ENCODE data around the gene MYO3B.

MYO3B gene

DNA sequence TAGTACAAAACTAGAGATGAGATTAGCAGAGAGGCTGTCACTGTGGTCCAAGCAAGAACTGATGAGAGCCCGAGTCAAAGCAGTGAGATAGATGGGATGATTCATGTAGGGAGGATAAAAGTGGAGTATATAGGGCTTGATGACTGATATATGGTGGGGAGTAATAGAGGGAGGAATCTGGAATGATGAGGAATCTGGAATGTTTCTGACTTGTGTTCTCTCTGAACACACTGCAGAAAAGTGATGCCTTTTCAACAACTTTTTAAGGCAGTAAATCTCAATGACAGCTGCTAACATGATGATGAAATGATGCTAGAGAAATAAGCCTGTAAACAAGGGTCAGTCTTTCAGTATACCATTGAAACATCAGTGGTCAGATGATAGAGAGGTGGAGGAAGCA lies 393.7 kb downstream of the MYO3B start:
- Mint-ChIP-seq H3K4me3 (no peak overlapping the region), H3K27ac (no peak overlapping the region), H3K36me3 (ENCODE audit: low read depth) (no peaks in the 10 kb centered on the region), H3K9me3 (no peaks in the 10 kb centered on the region), H3K4me1 (ENCODE audit: low read depth) (no peaks in the 10 kb centered on the region), H3K27me3 (peaks cover 29% of the 10 kb centered on the region)

GRCh38 chr2:170573671-170574070 lies 395.7 kb downstream of the MYO3B start:
- peaks cover 22% of the 10 kb centered on the region for H3K27me3 Mint-ChIP-seq
- H3K27ac Mint-ChIP-seq = no peak overlapping the region
- no peaks in the 10 kb centered on the region for H3K9me3 Mint-ChIP-seq
- H3K4me3 Mint-ChIP-seq = no peak overlapping the region
- H3K4me1 Mint-ChIP-seq (ENCODE audit: low read depth) = no peaks in the 10 kb centered on the region
- no peaks in the 10 kb centered on the region for H3K36me3 Mint-ChIP-seq (ENCODE audit: low read depth)

DNA sequence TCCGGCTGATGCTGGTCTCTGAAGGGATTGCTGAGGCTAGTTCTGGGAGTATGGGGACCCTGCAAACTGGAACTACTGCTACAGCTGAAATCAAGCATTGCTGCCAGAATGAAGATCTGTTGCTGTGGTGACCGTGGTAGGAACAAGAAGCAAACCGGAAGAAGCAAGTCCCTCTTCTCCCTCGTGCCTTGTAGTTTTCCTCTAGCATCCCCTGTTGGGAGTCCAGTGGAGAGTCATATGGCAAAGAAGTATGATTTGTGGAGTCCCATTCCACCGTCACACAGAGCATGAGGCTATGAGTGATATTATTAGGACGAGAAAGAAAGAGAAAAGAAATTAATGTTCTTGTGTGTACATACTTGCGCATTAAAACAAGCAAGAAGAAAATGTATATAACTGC lies 398.3 kb downstream of the MYO3B start:
- Mint-ChIP-seq H3K9me3 (no peaks in the 10 kb centered on the region), H3K27ac (no peak overlapping the region), H3K4me1 (ENCODE audit: low read depth) (no peaks in the 10 kb centered on the region), H3K4me3 (no peak overlapping the region), H3K36me3 (ENCODE audit: low read depth) (no peaks in the 10 kb centered on the region), H3K27me3 (peaks cover 8% of the 10 kb centered on the region)

GRCh38 chr2:170577356-170577755 lies 399.4 kb downstream of the MYO3B start:
- H3K27ac Mint-ChIP-seq = no peak overlapping the region
- peaks cover 3% of the 10 kb centered on the region for H3K27me3 Mint-ChIP-seq

DNA sequence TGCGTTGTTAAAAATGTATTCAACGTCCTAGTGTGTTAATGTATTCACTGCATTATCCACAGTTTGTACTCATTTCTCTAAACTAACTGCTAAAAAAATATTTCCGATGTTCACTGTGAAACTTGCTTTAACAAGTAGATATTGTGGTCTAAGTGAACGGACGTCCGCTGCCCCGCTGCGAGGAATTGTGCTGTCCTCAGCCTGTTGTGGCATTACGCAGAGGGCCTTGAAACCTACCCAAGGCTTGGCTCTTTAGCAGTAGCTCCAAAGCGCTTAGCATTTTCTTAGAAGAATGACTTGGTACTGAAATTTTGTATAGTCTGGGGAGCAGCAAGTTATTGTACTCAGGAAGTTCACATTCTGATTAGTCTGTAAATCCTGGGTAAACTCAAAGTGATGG lies 400.7 kb downstream of the MYO3B start:
- H3K4me1 Mint-ChIP-seq (ENCODE audit: low read depth) = no peaks in the 10 kb centered on the region
- no peak overlapping the region for H3K4me3 Mint-ChIP-seq
- no peak overlapping the region for H3K27ac Mint-ChIP-seq
- no peaks in the 10 kb centered on the region for H3K36me3 Mint-ChIP-seq (ENCODE audit: low read depth)
- no peaks in the 10 kb centered on the region for H3K27me3 Mint-ChIP-seq
- H3K9me3 Mint-ChIP-seq = no peaks in the 10 kb centered on the region

More at GRCh38 chr2:170577356-170577755, 399.4 kb downstream of the MYO3B start:
- no peaks in the 10 kb centered on the region for H3K36me3 Mint-ChIP-seq (ENCODE audit: low read depth)
- H3K4me1 Mint-ChIP-seq (ENCODE audit: low read depth) = no peaks in the 10 kb centered on the region
- no peaks in the 10 kb centered on the region for H3K9me3 Mint-ChIP-seq
- H3K4me3 Mint-ChIP-seq = no peak overlapping the region

- Mint-ChIP-seq H3K9me3 (no peaks in the 10 kb centered on the region), H3K4me1 (ENCODE audit: low read depth) (no peaks in the 10 kb centered on the region), H3K36me3 (ENCODE audit: low read depth) (no peaks in the 10 kb centered on the region), H3K27me3 (no peaks in the 10 kb centered on the region), H3K27ac (no peak overlapping the region), H3K4me3 (no peak overlapping the region)
These were observed 401.6 kb downstream of the MYO3B start for GRCh38 chr2:170579511-170579910.

GRCh38 chr2:170582313-170582712 lies 404.4 kb downstream of the MYO3B start:
- no peaks in the 10 kb centered on the region for H3K4me1 Mint-ChIP-seq (ENCODE audit: low read depth)
- H3K27ac Mint-ChIP-seq = no peak overlapping the region
- H3K9me3 Mint-ChIP-seq = no peaks in the 10 kb centered on the region
- H3K4me3 Mint-ChIP-seq = no peak overlapping the region
- no peaks in the 10 kb centered on the region for H3K36me3 Mint-ChIP-seq (ENCODE audit: low read depth)
- no peaks in the 10 kb centered on the region for H3K27me3 Mint-ChIP-seq

GRCh38 chr2:170582751-170583463 lies 405.0 kb downstream of the MYO3B start:
- Mint-ChIP-seq H3K36me3 (ENCODE audit: low read depth) (no peaks in the 10 kb centered on the region), H3K27me3 (no peaks in the 10 kb centered on the region), H3K9me3 (no peaks in the 10 kb centered on the region), H3K27ac (no peak overlapping the region), H3K4me3 (no peak overlapping the region), H3K4me1 (ENCODE audit: low read depth) (no peaks in the 10 kb centered on the region)

DNA sequence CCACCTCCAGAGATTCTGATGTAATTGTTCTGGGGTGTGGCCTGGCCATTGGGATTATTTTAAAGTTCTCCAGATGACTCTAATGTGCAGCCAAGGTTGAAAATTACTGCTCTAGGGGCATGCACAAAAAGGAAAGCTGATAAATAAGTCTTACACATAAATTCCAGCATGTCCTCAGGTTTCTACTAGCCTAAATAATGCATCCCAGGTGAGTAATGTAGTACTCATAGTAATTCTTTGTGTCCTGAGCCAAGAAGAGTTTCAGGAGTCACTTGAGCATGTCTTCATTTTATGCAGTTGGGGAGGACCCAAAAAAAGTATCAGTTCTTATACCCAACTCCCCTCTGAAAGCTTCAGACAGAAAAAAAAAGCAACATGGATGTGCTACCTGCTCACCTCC lies 407.1 kb downstream of the MYO3B start:
- no peaks in the 10 kb centered on the region for H3K27me3 Mint-ChIP-seq
- H3K27ac Mint-ChIP-seq = no peak overlapping the region
- H3K4me3 Mint-ChIP-seq = no peak overlapping the region
- no peaks in the 10 kb centered on the region for H3K36me3 Mint-ChIP-seq (ENCODE audit: low read depth)
- no peaks in the 10 kb centered on the region for H3K4me1 Mint-ChIP-seq (ENCODE audit: low read depth)
- H3K9me3 Mint-ChIP-seq = no peaks in the 10 kb centered on the region

DNA sequence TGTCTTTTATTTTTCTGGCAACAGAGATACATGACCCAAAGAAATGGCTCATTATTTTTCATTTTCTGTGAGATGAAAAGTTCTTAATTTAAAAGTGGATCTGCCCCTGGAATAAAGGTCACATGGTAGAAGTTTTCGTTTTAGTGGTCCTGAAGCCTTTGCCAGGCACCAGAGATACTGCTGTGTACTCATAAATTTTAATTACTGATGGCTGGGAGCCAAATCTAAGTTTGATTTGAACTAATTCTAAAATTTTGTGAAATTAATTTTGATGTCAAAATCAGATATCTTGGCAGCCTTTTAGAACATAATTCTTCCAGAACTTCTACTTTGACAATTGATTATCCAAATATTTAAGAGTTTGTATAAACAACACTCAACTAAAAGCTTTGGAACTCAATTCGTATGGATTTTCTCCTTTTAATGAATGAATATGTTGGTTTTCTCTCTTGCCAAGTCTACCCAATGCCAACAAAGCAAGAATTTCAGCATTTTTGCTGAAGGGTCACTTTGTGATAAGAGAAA lies 408.7 kb downstream of the MYO3B start:
- Mint-ChIP-seq H3K27me3 (no peaks in the 10 kb centered on the region), H3K4me1 (ENCODE audit: low read depth) (no peaks in the 10 kb centered on the region), H3K9me3 (no peaks in the 10 kb centered on the region), H3K36me3 (ENCODE audit: low read depth) (no peaks in the 10 kb centered on the region), H3K4me3 (no peak overlapping the region), H3K27ac (no peak overlapping the region)

GRCh38 chr2:170587117-170587516 lies 409.2 kb downstream of the MYO3B start:
- H3K27me3 Mint-ChIP-seq = no peaks in the 10 kb centered on the region
- no peak overlapping the region for H3K27ac Mint-ChIP-seq
- H3K9me3 Mint-ChIP-seq = no peaks in the 10 kb centered on the region
- no peaks in the 10 kb centered on the region for H3K4me1 Mint-ChIP-seq (ENCODE audit: low read depth)
- no peak overlapping the region for H3K4me3 Mint-ChIP-seq
- H3K36me3 Mint-ChIP-seq (ENCODE audit: low read depth) = no peaks in the 10 kb centered on the region

DNA sequence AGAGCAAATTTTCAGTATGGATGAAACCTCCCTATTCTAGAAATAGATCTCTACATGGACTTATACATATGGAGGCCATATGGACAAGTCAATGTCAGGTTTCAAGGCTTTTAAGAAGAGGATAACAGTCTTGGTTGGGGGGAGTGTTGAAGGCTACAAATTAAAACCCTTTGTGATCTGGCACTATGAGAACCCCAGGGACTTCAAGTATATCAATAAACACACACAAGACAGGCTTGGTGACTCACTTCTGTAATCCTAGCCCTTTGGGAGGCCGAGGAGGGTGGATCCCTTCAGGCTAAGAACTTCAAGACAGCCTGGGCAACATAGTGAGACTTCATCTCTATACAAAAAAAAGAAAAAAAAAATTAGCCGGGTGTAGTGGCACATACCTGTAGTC lies 410.0 kb downstream of the MYO3B start:
- Mint-ChIP-seq H3K27ac (no peak overlapping the region), H3K4me1 (ENCODE audit: low read depth) (no peaks in the 10 kb centered on the region), H3K9me3 (no peaks in the 10 kb centered on the region), H3K27me3 (no peaks in the 10 kb centered on the region), H3K36me3 (ENCODE audit: low read depth) (no peaks in the 10 kb centered on the region), H3K4me3 (no peak overlapping the region)

- H3K9me3 Mint-ChIP-seq = no peaks in the 10 kb centered on the region
- H3K4me3 Mint-ChIP-seq = no peak overlapping the region
- no peaks in the 10 kb centered on the region for H3K27me3 Mint-ChIP-seq
- no peaks in the 10 kb centered on the region for H3K4me1 Mint-ChIP-seq (ENCODE audit: low read depth)
- no peak overlapping the region for H3K27ac Mint-ChIP-seq
- no peaks in the 10 kb centered on the region for H3K36me3 Mint-ChIP-seq (ENCODE audit: low read depth)
These were observed 410.8 kb downstream of the MYO3B start for GRCh38 chr2:170588729-170589128.

- Mint-ChIP-seq H3K27me3 (no peaks in the 10 kb centered on the region), H3K4me1 (ENCODE audit: low read depth) (no peaks in the 10 kb centered on the region), H3K36me3 (ENCODE audit: low read depth) (no peaks in the 10 kb centered on the region), H3K4me3 (no peak overlapping the region), H3K9me3 (no peaks in the 10 kb centered on the region), H3K27ac (no peak overlapping the region)
These were observed 418.6 kb downstream of the MYO3B start for GRCh38 chr2:170596576-170596975.

GRCh38 chr2:170598067-170598395 lies 420.1 kb downstream of the MYO3B start:
- Mint-ChIP-seq H3K4me1 (ENCODE audit: low read depth) (no peaks in the 10 kb centered on the region), H3K27ac (no peak overlapping the region), H3K4me3 (no peak overlapping the region), H3K9me3 (no peaks in the 10 kb centered on the region), H3K36me3 (ENCODE audit: low read depth) (no peaks in the 10 kb centered on the region), H3K27me3 (no peaks in the 10 kb centered on the region)

DNA sequence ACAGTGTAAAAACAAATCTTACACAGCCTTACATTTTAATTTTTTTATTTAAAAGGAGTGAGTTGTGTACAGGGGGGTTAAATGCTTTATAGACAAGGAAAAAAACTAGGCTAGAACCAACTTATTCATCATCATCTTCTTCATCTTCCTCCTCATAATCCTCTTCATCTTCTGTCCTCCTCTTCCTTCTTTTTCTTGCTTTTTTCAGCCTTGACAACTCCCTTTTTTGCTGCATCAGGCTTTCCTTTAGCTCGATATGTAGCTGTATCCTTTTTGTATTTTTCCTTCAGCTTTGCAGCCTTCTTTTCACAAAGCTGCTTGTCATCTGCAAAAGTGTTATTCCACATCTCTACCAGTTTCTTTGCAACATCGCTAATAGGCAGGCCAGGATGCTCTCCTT lies 423.5 kb downstream of the MYO3B start:
- no peak overlapping the region for H3K4me3 Mint-ChIP-seq
- H3K27ac Mint-ChIP-seq = no peak overlapping the region
- H3K4me1 Mint-ChIP-seq (ENCODE audit: low read depth) = no peaks in the 10 kb centered on the region
- H3K27me3 Mint-ChIP-seq = peaks cover 4% of the 10 kb centered on the region
- H3K9me3 Mint-ChIP-seq = no peaks in the 10 kb centered on the region
- H3K36me3 Mint-ChIP-seq (ENCODE audit: low read depth) = no peaks in the 10 kb centered on the region
